Activated CD4-positive, alpha-beta T cell treated with anti-CD3 and anti-CD28 coated beads, Interleukin-2, amount 50 U/mL, for 48 hours (primary cell): Measurements from ENCODE around the gene MLLT3.
A peak's percentile ranks its signal among the peaks of the same experiment; 100 is the strongest.

ENCODE experiments used
- DNase-seq, 2 experiments: peaks; one replicate each; pipeline ENCODE4 v3.0.0-alpha.2; 2020

Gene MLLT3

GRCh38 chr9:20325008-20325407, 297.3 kb downstream of the MLLT3 start:
- no peak for DNase-seq

- no peak for DNase-seq
Observed at GRCh38 chr9:20322212-20322611, 300.1 kb downstream of the MLLT3 start.

GRCh38 chr9:20321423-20322082, 300.7 kb downstream of the MLLT3 start:
- DNase-seq, result peak in 1 of 2 experiments; percentile 26

- no peak for DNase-seq
Observed at GRCh38 chr9:20320921-20321320, 301.4 kb downstream of the MLLT3 start.

GRCh38 chr9:20319641-20320337, 302.5 kb downstream of the MLLT3 start:
- DNase-seq, result peak in 1 of 2 experiments; percentile 25

GRCh38 chr9:20319241-20319640, 303.1 kb downstream of the MLLT3 start:
- no peak for DNase-seq

- DNase-seq, result no peak
Observed at GRCh38 chr9:20317701-20318100, 304.6 kb downstream of the MLLT3 start.

- DNase-seq, result no peak
Observed at GRCh38 chr9:20316372-20316771, 305.9 kb downstream of the MLLT3 start.

- DNase-seq, result no peak
Observed at GRCh38 chr9:20315677-20316076, 306.6 kb downstream of the MLLT3 start.

GRCh38 chr9:20314981-20315380, 307.3 kb downstream of the MLLT3 start:
- no peak for DNase-seq

GRCh38 chr9:20313415-20313814, 308.9 kb downstream of the MLLT3 start:
- no peak for DNase-seq

- DNase-seq, result no peak
Observed at GRCh38 chr9:20312732-20313131, 309.6 kb downstream of the MLLT3 start.

GRCh38 chr9:20310024-20310423, 312.3 kb downstream of the MLLT3 start:
- DNase-seq, result no peak

- DNase-seq, result no peak
Observed at GRCh38 chr9:20309124-20309523, 313.2 kb downstream of the MLLT3 start.

GRCh38 chr9:20307621-20308020, 314.7 kb downstream of the MLLT3 start:
- DNase-seq, result no peak

GRCh38 chr9:20305452-20305851, 316.8 kb downstream of the MLLT3 start:
- no peak for DNase-seq

GRCh38 chr9:20303996-20304395, 318.3 kb downstream of the MLLT3 start:
- DNase-seq, result no peak

GRCh38 chr9:20303066-20303465, 319.2 kb downstream of the MLLT3 start:
- no peak for DNase-seq

GRCh38 chr9:20302197-20302596, 320.1 kb downstream of the MLLT3 start:
- DNase-seq, result no peak

GRCh38 chr9:20300430-20301115, 321.7 kb downstream of the MLLT3 start:
- no peak for DNase-seq

- DNase-seq, result no peak
Observed at GRCh38 chr9:20297646-20298084, 324.6 kb downstream of the MLLT3 start.

GRCh38 chr9:20295555-20295954, 326.7 kb downstream of the MLLT3 start:
- DNase-seq, result no peak

- DNase-seq, result no peak
Observed at GRCh38 chr9:20294046-20294750, 328.1 kb downstream of the MLLT3 start.
